GM19468 (cell line): ENCODE measurements around the gene GNAL.
"Not testable (repeated sequence)": the region's sequence is repeated elsewhere in the genome, so short reads cannot be mapped to it uniquely, and the experiment has no call there.

Experiments
- ATAC-seq: cut with Tn5 transposase; IDR thresholded peaks from one replicate; pipeline ENCODE4 v1.9.1; 2021; ENCODE audit warnings: mild to moderate bottlenecking, moderate library complexity, moderate number of reproducible peaks; ENCODE audit not compliant: unreplicated experiment; ENCODE audit errors: extremely low read depth

The GNAL gene

DNA sequence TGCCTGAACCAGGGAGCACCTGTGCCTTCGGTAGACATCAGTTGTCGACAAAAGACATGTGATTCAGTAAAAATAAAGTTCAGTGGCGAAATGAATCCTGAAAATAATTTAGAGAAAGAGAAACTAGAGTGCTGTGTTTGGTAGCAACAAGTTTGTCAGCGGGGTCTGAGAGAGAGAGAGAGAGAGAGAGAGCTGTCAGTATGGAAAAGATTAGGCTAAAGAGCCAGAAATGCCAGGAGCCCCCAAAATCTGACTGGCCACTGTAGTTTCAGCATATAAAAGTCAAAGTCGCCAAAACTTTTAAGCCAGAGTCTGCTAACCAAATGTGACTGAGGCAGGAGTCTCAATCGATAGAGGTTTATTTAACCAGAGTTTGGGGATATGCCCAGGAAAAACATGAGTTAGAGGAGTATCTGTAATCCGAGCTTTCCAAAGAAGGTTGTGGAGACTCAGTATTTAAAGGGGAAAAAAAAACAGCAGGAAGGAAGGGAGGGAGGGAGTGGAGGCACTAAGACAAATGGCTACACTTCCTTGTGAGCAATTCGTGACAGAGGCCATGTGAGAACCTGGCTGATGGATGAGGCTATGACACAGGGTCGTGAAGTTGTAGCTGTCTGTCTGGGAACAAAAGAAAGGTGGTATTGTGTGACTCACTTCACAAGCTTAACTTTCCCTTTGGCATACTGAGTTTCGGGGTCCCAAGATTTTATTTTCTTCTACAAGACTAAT lies 20.5 kb upstream of the GNAL start:
- no peak for ATAC-seq

DNA sequence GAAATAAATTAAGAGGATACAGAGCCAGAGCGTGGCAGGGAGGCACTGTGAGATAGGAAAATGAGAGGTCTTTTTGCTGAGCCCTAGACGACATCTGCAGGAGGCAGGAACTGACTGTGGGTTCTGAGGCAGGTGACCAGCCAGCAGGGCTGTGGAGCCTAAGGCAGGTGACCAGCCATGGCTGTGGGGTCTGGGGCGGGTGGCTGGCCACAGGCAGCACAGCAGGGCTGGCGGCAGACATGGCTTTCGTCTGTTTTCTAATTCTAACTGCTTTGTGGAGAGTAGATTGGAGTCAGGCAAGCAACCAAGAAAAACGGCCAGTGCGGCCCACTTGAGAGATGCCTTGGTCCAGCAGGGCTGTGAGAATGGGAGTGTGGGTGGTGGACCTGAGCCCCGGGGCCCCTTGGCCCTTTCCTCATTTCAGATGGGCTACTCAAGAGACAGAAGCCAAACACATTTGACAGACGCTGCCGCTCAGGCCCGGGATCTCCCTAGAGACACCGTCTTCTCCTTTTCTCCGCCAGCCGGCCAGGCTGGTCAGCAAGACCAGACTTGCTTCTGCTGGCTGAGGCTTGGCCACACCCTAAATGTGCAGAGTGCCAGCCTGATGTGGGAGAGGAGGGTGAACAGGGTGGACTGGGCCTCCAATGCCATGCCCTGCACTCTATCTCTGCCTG lies 19.7 kb upstream of the GNAL start:
- ATAC-seq = no peak

DNA sequence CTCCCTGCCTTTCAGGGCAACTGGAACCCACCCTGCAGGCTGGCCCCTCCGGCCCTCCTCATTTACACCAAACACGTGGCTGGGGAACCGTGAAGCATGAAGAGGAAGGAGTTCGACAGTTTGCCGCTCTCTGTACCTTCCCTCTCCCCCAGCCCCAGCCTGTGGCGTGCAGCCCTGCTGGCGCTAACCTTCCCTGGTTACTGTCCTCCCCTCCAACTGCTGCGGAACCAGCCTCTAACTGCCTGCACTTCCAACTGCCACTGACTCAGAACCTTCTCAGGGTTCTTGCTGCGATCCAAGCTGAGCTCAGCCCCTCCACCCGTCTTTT lies 19.2 kb upstream of the GNAL start:
- ATAC-seq = no peak

DNA sequence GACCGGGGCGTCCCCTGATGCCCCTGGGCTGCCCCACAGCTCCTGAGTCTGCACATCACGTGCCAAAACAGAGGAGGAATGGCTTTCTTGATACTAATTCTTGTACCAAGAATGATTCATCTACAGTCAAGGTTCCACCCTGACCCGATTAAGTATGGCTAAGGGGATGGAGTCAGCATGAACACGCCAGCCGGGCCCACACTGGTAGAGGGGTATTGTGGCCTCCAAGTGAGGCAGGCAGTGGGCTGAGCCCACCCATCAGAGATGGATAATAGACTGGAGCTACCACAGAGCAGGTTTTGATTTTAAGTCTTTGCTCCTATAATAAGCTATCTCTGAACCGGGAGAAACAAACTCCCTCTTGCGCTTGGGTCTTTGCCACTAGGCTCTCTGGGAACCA lies 17.9 kb upstream of the GNAL start:
- ATAC-seq = no peak

DNA sequence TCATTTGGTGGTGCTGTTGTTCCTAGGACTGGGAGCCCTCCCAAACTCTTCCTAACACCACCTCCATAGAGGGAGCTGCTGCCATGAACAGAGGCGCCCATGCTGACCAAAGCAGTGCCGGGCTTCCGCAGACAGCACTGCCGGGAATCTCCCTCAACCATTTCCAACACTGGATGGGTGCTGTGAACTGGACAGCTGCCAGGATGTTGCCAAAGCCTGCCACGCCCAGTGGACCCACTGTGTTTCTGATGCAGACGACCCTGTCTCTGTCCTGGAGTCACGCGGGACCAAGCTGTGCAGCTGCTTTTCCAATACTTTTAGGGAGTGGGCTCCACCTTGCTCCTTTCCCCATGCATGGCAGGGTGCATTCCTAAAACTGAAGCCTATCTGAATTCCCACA lies 16.9 kb upstream of the GNAL start:
- ATAC-seq = no peak

DNA sequence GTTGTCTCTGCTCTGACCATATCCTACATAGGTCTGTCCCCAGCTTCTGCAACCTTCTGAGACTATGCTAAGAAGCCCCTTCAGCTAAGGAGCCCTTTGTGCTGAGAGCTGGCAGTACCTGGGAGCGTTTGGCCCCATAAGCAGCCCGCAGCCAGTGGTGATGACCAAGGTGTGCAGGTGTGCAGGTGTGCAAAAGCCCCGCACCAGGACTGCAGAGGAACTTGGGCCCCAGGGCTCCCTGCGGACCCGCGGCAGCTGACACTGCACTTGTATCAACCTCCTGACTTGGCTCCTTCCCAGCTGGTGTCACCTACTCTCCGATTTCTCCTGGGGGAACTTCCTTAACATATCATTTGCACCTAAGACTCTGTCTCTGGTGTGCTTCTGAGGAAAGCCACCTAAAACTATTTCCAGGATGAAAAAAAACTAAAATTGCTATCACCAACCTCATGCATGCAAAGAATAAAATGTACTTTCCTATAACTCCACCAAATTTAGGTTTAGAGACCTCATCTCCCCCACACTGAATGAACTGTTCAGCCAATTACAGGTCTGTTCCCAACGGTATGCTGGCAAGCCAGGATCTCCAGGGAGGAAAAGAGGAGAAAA lies 16.1 kb upstream of the GNAL start:
- ATAC-seq = no peak

DNA sequence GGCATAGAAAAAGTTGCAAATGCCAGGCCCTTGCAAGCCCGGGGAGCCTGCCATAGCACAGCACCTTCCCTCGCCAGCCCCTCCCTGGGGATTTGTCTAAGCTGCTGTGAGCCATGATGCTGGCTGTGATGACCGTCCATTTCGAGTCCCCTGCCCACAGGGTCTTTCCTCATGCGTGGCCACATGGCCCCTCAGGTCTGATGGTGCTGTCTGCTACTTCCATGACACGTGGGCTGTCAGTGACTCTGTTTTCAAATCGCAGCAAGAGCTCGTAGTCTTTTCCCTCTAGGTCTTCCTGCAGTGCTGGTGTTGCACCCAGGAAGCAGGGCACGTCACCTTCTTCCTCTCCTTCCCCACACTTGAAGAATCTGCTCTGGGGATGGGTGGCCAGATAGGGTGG lies 15.5 kb upstream of the GNAL start:
- ATAC-seq = no peak

DNA sequence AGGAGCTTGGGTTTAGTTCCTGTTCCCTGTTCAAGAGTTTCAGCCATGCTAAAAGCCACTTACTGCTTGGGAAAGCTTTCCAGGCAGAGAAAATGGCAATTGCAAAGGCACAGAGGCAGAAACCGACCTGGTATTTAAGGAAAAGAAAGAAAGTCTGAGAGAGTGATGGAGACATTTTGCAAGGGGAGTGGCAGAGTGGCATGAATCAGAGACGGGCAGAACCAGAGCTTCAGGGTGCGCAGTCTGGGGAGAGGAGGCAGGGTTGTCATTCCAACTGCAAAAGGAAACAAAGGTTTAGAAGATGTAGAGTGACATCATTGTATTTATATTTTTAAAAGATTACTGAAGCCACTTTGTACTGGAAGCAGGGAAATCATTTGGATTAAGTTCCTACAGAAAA lies 14.9 kb upstream of the GNAL start:
- no peak for ATAC-seq

DNA sequence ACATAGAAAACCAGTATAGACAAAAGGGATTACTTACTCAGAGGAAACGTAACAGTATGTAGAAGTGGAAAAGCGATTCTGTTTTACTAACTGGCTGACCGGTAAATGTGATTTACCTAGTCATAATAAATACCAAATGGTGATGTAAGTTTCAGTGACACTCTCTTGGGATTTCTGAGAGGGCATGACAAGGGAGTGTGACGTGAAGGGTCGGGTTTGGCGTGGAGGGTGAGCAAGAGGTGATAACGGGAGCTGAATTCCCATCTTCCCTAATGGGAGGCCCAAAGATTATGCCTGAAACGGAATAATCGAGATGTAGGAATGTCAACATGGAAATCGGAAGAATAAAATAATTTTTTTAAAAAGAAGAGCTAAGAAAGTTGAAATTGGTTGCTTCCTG lies 12.7 kb upstream of the GNAL start:
- no peak for ATAC-seq

DNA sequence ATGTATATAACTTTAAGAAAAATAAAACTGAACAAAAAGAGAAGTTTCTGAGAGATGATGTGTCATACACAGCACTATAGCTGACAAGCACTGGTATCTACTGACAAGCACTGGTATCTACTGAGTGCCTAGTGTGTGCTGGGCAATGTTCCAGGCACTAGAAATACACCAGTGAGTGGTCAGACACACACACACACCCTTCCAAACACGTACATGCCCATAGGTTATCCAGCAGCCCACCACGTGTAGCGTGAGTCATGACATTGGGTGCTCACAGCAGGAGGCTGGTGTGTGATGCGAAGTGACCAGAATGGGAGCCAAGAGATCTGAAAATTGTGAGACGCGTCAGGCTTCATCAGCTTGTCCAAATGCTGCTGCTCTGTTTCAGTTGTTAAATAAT lies 12.2 kb upstream of the GNAL start:
- ATAC-seq = no peak

DNA sequence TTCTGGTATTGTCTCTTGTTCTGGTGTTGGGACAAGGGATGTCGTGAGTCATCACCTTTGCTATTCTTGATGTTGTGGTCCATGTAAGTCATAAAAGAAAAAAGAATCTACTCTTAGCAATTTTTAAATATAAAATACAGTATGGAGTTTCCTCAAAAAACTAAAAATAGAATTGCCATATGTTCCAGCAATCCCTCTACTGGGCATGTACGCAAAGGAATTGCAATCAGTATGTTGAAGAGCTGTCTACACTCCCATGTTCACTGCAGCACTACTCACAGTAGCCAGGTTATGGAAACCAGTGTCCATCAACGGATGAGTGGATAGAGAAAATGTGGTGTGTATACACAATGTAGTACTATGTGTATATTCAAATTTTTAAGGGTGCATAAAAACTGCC lies 10.9 kb upstream of the GNAL start:
- no peak for ATAC-seq

DNA sequence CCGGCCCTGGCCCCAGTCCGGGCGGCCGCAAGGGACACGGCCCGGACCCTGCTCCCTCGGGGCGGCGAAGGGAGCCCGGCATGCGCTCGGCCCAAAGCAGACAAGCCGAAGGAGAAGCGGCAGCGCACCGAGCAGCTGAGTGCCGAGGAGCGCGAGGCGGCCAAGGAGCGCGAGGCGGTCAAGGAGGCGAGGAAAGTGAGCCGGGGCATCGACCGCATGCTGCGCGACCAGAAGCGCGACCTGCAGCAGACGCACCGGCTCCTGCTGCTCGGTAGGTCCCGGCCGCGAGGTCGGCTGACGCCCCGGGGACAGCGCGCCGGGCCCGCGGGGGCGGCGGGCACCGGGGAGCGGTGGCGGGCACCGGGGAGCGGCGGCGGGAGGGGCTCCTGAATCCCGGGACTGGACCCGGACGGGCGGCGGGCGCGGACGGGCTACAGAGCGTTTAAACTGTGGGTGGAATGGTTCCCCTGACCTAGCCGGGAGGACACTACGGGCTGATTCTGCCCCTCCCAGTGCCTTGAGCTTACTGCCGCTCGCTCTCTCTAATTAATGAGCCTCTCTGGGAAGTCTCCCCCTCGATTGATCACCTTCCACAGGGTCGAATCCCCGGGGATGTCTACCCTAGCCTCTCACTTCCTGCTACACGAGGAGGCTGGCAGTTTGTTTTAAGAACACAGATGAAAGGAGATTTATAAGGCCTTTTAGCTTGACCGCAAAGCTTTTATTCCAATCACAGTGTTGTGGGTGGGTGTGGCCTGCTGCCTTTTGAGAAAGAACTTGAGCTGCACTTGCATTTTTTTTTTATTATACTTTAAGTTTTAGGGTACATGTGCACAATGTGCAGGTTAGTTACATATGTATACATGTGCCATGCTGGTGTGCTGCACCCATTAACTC lies 853 bp downstream of the GNAL start:
- no peak for ATAC-seq

DNA sequence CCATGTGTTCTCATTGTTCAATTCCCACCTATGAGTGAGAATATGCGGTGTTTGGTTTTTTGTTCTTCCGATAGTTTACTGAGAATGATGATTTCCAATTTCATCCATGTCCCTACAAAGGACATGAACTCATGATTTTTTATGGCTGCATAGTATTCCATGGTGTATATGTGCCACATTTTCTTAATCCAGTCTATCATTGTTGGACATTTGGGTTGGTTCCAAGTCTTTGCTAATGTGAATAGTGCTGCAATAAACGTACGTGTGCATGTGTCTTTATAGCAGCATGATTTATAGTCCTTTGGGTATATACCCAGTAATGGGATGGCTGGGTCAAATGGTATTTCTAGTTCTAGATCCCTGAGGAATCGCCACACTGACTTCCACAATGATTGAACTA lies 1.6 kb downstream of the GNAL start:
- ATAC-seq = not testable (repeated sequence)

DNA sequence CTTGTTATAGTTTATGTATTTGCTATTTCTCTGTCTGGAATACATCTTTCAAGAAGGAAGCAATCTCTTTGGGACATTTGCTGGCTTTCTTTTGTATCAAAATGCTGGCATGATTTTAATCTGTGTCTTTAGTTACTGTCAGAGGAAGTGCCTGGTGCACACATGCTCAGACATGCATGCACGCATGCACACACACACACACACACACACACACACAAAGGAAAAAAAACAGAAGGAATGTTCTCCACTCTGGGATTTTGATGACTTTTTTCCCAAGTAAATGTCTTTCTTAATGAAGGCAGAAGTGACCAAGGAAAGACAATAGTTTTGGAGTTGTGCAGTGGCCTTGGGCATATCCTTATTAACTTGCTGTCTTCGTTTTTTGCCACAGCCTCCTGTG lies 6.7 kb downstream of the GNAL start:
- ATAC-seq = no peak

DNA sequence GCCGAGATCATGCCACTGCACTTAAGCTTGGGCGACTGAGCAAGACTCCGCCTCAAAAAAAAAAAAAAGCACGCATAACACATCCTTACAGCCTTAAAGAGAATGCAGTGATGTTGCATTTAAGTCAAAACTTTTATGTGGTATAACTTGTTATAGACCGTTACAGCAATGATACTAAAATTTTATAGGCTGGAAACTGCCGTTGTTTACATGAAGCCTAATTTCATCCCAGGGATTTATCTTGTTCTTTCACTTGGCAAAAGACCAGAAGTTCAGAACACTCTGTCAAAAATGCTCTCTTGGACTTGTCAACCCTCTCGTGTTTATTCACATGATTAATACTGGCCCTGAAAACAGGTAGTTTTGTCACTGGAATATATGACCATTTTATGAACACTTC lies 7.4 kb downstream of the GNAL start:
- no peak for ATAC-seq

DNA sequence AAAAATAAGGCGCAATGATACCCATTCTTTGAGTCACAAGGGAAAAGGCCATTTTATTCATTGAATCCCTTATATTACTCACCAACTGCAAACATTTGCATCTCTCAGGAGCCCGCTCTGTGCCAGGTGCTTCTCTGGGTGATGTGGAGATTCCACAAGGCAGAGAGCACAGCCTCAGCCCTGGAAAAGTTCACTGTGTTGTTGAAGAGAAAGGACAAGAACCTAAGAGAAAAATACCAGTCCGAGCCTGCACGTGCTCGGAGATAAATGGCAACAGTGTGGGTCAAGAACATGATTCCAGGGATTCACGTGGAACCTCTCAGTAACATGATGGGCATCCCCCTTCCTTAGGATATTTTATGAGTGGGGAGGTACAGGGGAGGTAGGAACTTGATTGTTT lies 11.8 kb downstream of the GNAL start:
- ATAC-seq = no peak

DNA sequence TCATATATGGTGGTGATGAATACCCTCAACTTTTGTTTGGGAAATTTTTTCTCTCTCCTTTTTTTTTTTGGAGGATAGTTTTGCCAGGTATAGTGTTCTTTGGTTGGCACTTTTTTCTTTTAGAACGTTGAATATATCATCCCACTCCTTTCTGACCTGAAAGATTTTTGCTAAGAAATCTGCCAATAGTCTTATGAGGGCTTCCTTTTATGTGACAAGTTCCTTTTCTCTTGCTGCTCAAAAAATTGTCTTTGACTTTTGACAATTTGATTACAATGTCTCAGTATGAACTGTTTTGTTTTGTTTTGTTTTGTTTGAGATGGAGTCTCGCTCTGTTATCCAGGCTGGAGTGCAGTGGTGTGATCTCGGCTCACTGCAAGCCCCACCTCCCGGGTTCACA lies 21.5 kb downstream of the GNAL start:
- ATAC-seq = no peak

DNA sequence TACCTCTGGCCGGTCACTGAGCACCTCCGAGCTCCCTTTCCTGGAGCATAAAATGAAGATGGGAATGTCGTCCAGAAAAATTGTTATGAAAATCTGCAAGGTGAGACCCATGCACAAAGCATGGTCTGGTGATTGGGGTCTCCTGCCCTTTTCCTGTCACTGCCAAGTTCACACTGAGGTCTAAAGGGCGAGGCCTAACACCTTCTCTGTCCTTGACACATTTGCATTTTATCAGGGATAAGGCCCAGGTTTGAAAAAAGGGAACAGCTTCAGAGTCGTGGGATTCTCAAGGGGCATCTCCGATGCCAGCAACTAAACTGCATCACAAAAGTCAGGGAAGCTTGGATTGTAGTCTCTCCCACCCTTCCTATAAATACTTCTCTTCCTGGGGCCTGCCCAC lies 24.7 kb downstream of the GNAL start:
- no peak for ATAC-seq

DNA sequence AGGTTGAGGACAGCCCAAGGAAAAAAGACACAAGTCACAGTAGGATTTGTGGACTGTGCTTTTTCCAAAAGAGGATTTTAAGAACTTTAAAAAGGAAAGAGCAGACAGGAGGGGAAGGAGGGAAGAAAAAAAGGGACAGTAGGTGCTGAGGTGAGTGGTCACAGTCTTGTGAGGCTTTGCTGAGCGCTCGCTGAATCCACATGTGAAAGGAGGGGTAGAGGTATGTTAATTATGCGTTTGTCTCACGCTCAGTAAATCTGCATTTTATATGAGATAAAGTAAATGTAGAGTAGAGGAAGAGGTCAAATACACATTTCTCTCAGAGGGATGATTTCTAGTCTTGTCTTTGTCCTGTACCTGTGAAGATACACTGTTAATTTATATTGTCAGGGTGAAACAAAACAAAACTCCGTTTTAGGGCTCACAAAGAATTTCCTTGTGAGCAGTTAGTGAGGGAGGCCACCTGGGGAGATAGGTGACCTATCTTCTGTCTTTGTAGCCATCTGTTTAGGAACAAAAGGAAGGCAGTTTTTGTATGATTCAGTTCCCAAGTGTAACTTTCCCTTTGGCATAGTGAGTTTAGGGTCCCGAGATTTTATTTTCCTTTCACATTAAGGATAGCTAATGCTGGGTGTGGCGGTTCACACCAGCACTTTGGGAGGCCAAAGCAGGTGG lies 25.3 kb downstream of the GNAL start:
- ATAC-seq = no peak

DNA sequence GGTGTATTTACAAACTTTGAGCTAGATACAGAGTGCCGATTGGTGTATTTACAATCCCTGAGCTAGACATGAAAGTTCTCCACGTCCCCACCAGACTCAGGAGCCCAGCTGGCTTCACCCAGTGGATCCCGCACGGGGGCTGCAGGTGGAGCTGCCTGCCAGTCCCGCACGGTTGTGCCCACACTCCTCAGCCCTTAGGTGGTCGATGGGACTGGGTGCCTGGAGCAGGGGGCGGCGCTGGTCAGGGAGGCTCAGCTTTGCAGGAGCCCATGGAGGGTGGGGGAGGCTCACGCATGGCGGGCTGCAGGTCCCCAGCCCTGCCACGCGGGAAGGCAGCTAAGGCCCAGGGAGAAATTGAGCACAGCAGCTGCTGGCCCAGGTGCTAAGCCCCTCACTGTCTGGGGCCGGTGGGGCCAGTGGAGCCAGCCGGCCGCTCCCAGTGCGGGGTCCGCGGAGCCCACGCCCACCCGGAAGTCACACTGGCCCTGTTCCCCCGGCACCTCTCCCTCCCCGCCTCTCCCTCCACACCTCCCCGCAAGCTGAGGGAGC lies 27.8 kb downstream of the GNAL start:
- not testable (repeated sequence) for ATAC-seq
